WTC11 (cell line): ENCODE results near the gene CMPK2. TPM values are rescaled to one million over a fixed set of nuclear protein-coding genes. Genes with fewer than 3 reads are reported as not detected.

Experiments
- CREB1 ChIP-seq: sonication (generic); formaldehyde crosslinking; IDR thresholded peaks from 2 replicates; pipeline ENCODE4 v1.8.0; 2023; ENCODE audit warnings: mild to moderate bottlenecking, missing genetic modification reagents
- CTCF ChIP-seq: fragments of 200-600 bp; IDR thresholded peaks from 2 replicates; pipeline ENCODE4 v1.8.0; 2022; ENCODE audit warnings: antibody characterized with exemption
- SOX15 ChIP-seq: fragments of 250-450 bp; sonication (Bioruptor Pico); IDR thresholded peaks from 2 replicates; pipeline ENCODE4 v1.9.0; 2021; ENCODE audit warnings: mild to moderate bottlenecking
- total RNA-seq: library from RNA; stranded (reverse); gene quantifications from 3 replicates; pipeline ENCODE4 v1.2.3, GENCODE V29; 2021

The CMPK2 gene
- total RNA-seq, 1 experiment from 2014 or later = 0.13 TPM

GRCh38 chr2:6800553-6800952 lies 65.2 kb downstream of the CMPK2 start (continued):
- TF ChIP-seq SOX15 (CRISPR knock-in tag) (no peak), CREB1 (CRISPR knock-in tag) (no peak), CTCF (no peak)

Other genes with a start within 250 kb of the CMPK2 start
- not detected in 3 replicates for gene RSAD2, start 11.9 kb upstream of the CMPK2 start, total RNA-seq
- 12.5 to 13.6 TPM (median 12.8 TPM) in 3 replicates for gene RNF144A, start 51.5 kb upstream of the CMPK2 start, total RNA-seq